Spleen (tissue), 11 donors: ENCODE measurements around the gene METTL13. TPM values are rescaled to one million over a fixed set of nuclear protein-coding genes. Genes with fewer than 3 reads are reported as not detected.

ENCODE experiments used
- DNase-seq: peaks from one replicate; pipeline ENCODE4 v3.0.0-alpha.2; 2020
- H3K27ac ChIP-seq, 8 donors: fragments of 200-600 bp; sonication (generic) in 7 of 8; 1 replicate in 4 of 8; 2 replicates in 4 of 8; pipeline versions ENCODE4 v1.5.0 to v1.8.0; 2016 to 2021; ENCODE audit warnings: inconsistent platforms in 4 of 8, mild to moderate bottlenecking in 4 of 8, moderate library complexity in 1 of 8
- H3K27me3 ChIP-seq, 7 donors: fragments of 200-600 bp; sonication (generic) in 6 of 7; replicated peaks in 1 of 7; 1 replicate in 4 of 7; 2 replicates in 3 of 7; pipeline versions ENCODE4 v1.5.0 to v1.8.0; 2016 to 2021; ENCODE audit warnings: inconsistent platforms in 3 of 7, mild to moderate bottlenecking in 1 of 7
- H3K36me3 ChIP-seq, 6 donors: fragments of 200-600 bp; sonication (generic) in 5 of 6; 1 replicate in 4 of 6; 2 replicates in 2 of 6; pipeline versions ENCODE4 v1.5.0 to v1.8.0; 2016 to 2021; ENCODE audit warnings: inconsistent platforms in 2 of 6
- H3K4me1 ChIP-seq, 6 donors: fragments of 200-600 bp; sonication (generic) in 5 of 6; 1 replicate in 3 of 6; 2 replicates in 3 of 6; pipeline versions ENCODE4 v1.5.0 to v1.8.0; 2016 to 2021; ENCODE audit warnings: inconsistent platforms in 3 of 6
- H3K4me3 ChIP-seq, 8 donors: fragments of 200-600 bp; sonication (generic) in 7 of 8; 1 replicate in 4 of 8; 2 replicates in 4 of 8; pipeline versions ENCODE4 v1.5.0 to v1.8.0; 2016 to 2021; ENCODE audit warnings: inconsistent platforms in 4 of 8, mild to moderate bottlenecking in 4 of 8, moderate library complexity in 2 of 8
- H3K9me3 ChIP-seq, 8 donors: fragments of 200-600 bp; sonication (generic) in 7 of 8; 1 replicate in 4 of 8; 2 replicates in 4 of 8; pipeline versions ENCODE4 v1.5.0 to v1.8.0; 2016 to 2021; ENCODE audit warnings: inconsistent platforms in 4 of 8
- CTCF ChIP-seq, 11 experiments: fragments of 200-600 bp in 7 of 11; fragments of 450-650 bp in 4 of 11; sonication (generic) in 4 of 11; IDR thresholded peaks in 8 of 11; conservative IDR thresholded peaks in 3 of 11; 1 replicate in 7 of 11; 2 replicates in 4 of 11; pipeline versions ENCODE4 v1.4.0 to v1.8.0; 2016 to 2021; ENCODE audit warnings: antibody characterized with exemption in 11 of 11, inconsistent platforms in 4 of 11, mild to moderate bottlenecking in 1 of 11
- POLR2A ChIP-seq, 3 donors: fragments of 450-650 bp; IDR thresholded peaks; one replicate each; pipeline ENCODE4 v1.5.1; 2017; ENCODE audit warnings: antibody characterized with exemption in 3 of 3, mild to moderate bottlenecking in 1 of 3
- POLR2AphosphoS5 ChIP-seq, 3 donors: sonication (generic); formaldehyde crosslinking; IDR thresholded peaks; one replicate each; pipeline ENCODE4 v1.5.1; 2017; ENCODE audit warnings: antibody characterized with exemption in 3 of 3
- WGBS, 5 donors: extraction: QIAGEN DNeasy Blood & Tissue Kit in 3 of 5; methylation state at CpG; one replicate each; pipeline versions ENCODE4 v1.1.5 to v1.1.7; 2013 to 2018; 5-methylcytosine and 5-hydroxymethylcytosine counted together
- intact Hi-C: fragments of 100-400 bp; cut with DNase I; formaldehyde crosslinking; loops from one replicate; pipeline ENCODE4 v1.15.0; 2023; ENCODE audit warnings: low total_unique reads
- polyA plus RNA-seq, 3 donors: library from polyadenylated mRNA; stranded (reverse); fragments of 200-250 nt; gene quantifications; one replicate each; pipeline ENCODE4 v1.2.1, GENCODE V29; 2013
- total RNA-seq, 7 donors: library from RNA; depleted of rRNA in 3 of 7; stranded (reverse); fragments of >200 nt in 3 of 7; fragmentation: NEBNext Ultra II Directional in 4 of 7; extraction: Animal tissue kit (Norgen Biotek cat#: 25700) in 4 of 7; gene quantifications; one replicate each; pipeline versions ENCODE4 v1.1.0 to v1.2.1, GENCODE V29; 2016 to 2021
- donor health status: healthy with polysubstance abuse.
- donor health status: DM: no; HTN: no; CAD: no; lungs with moderate emphysema.
- donor health status: DM: no; HTN: no; CAD: no.
- donor health status: Bipolar disorder and iron deficiency.
- donor health status: healthy.
- donor health status: DM: no; HTN: no; CAD: no.
- donor health status: DM: yes; HTN: yes; CAD: no.

The METTL13 gene
- total and polyA plus RNA-seq, 10 donors: 10.3 to 29.6 (median 24.8) TPM

GRCh38 chr1:171758011-171758410 lies 23.4 kb upstream of the METTL13 start:
- no peaks in the 10 kb centered on the region for H3K27me3 ChIP-seq
- intact Hi-C loops: no loop called here
- H3K4me3 ChIP-seq: no peak overlapping the region
- H3K27ac ChIP-seq: no peak overlapping the region
- DNase-seq: no peak
- no peaks in the 10 kb centered on the region for H3K4me1 ChIP-seq
- TF ChIP-seq POLR2A (IDR thresholded peaks at IDR 0.05) (no peak), POLR2AphosphoS5 (IDR thresholded peaks at IDR 0.05) (no peak)
- no peaks in the 10 kb centered on the region for H3K9me3 ChIP-seq
- no peaks in the 10 kb centered on the region for H3K36me3 ChIP-seq

GRCh38 chr1:171762143-171762563 lies 19.3 kb upstream of the METTL13 start:
- Histone ChIP-seq H3K27ac (no peak overlapping the region), H3K4me1 (peaks cover 0 to 8% (median 0%) of the 10 kb centered on the region in 6 donors), H3K27me3 (peaks cover 0 to 5% (median 0%) of the 10 kb centered on the region in 7 donors), H3K9me3 (no peaks in the 10 kb centered on the region), H3K4me3 (no peak overlapping the region), H3K36me3 (no peaks in the 10 kb centered on the region)
- no peak for DNase-seq
- WGBS, 5 donors: 83 to 89% (median 86%) methylated on average over 6 of the region's 6 CpGs
- TF ChIP-seq CTCF (IDR thresholded peaks at IDR 0.05 in 8 of 11, conservative IDR thresholded peaks at IDR 0.05 in 3 of 11) (no peak), POLR2A (IDR thresholded peaks at IDR 0.05) (no peak), POLR2AphosphoS5 (IDR thresholded peaks at IDR 0.05) (no peak)
- intact Hi-C loops: no loop called here

- H3K4me1 ChIP-seq: peaks cover 0 to 10% (median 0%) of the 10 kb centered on the region in 6 donors
- peaks cover 0 to 5% (median 0%) of the 10 kb centered on the region in 7 donors for H3K27me3 ChIP-seq
- H3K36me3 ChIP-seq: no peaks in the 10 kb centered on the region
- no peak for DNase-seq
- TF ChIP-seq POLR2AphosphoS5 (IDR thresholded peaks at IDR 0.05) (no peak), CTCF (IDR thresholded peaks at IDR 0.05 in 8 of 11, conservative IDR thresholded peaks at IDR 0.05 in 3 of 11) (no peak)
- no peaks in the 10 kb centered on the region for H3K9me3 ChIP-seq
- intact Hi-C loops: no loop called here
- H3K4me3 ChIP-seq: no peak overlapping the region
- no peak overlapping the region for H3K27ac ChIP-seq
- 77 to 89% (median 78%) methylated on average over 6 of the region's 6 CpGs for WGBS, 5 donors
These were observed 17.7 kb upstream of the METTL13 start for GRCh38 chr1:171763764-171764163.

- H3K4me1 ChIP-seq: peaks cover 0 to 10% (median 0%) of the 10 kb centered on the region in 6 donors
- H3K27ac ChIP-seq: no peak overlapping the region
- no peak overlapping the region for H3K4me3 ChIP-seq
- H3K27me3 ChIP-seq: no peaks in the 10 kb centered on the region
- TF ChIP-seq CTCF (IDR thresholded peaks at IDR 0.05 in 8 of 11, conservative IDR thresholded peaks at IDR 0.05 in 3 of 11) (no peak), POLR2A (IDR thresholded peaks at IDR 0.05) (no peak), POLR2AphosphoS5 (IDR thresholded peaks at IDR 0.05) (no peak)
- DNase-seq: no peak
- H3K36me3 ChIP-seq: no peaks in the 10 kb centered on the region
- H3K9me3 ChIP-seq: no peaks in the 10 kb centered on the region
- WGBS, 5 donors: 30 to 59% (median 39%) methylated on average over 3 of the region's 3 CpGs
- intact Hi-C loops: no loop called here
These were observed 12.3 kb upstream of the METTL13 start for GRCh38 chr1:171769171-171769570.

- peaks cover 0 to 10% (median 0%) of the 10 kb centered on the region in 6 donors for H3K4me1 ChIP-seq
- no peaks in the 10 kb centered on the region for H3K9me3 ChIP-seq
- TF ChIP-seq POLR2AphosphoS5 (IDR thresholded peaks at IDR 0.05) (no peak), CTCF (IDR thresholded peaks at IDR 0.05 in 8 of 11, conservative IDR thresholded peaks at IDR 0.05 in 3 of 11) (no peak), POLR2A (IDR thresholded peaks at IDR 0.05) (no peak)
- DNase-seq: no peak
- WGBS, 5 donors: 81 to 95% (median 88%) methylated on average over 1 of the region's 1 CpG
- no peaks in the 10 kb centered on the region for H3K36me3 ChIP-seq
- no peak overlapping the region for H3K4me3 ChIP-seq
- intact Hi-C loops: no loop called here
- H3K27me3 ChIP-seq: no peaks in the 10 kb centered on the region
- H3K27ac ChIP-seq: no peak overlapping the region
These were observed 11.7 kb upstream of the METTL13 start for GRCh38 chr1:171769754-171770153.
